Spleen (tissue), 11 donors: ENCODE results near the gene ATF3. TPM values are rescaled to one million over a fixed set of nuclear protein-coding genes. Genes with fewer than 3 reads are reported as not detected.

Experiments used
- DNase-seq: peaks from one replicate; pipeline ENCODE4 v3.0.0-alpha.2; 2020
- H3K27ac ChIP-seq, 8 donors: fragments of 200-600 bp; sonication (generic) in 7 of 8; 1 replicate in 4 of 8; 2 replicates in 4 of 8; pipeline versions ENCODE4 v1.5.0 to v1.8.0; 2016 to 2021; ENCODE audit warnings: inconsistent platforms in 4 of 8, mild to moderate bottlenecking in 4 of 8, moderate library complexity in 1 of 8
- H3K27me3 ChIP-seq, 7 donors: fragments of 200-600 bp; sonication (generic) in 6 of 7; replicated peaks in 1 of 7; 1 replicate in 4 of 7; 2 replicates in 3 of 7; pipeline versions ENCODE4 v1.5.0 to v1.8.0; 2016 to 2021; ENCODE audit warnings: inconsistent platforms in 3 of 7, mild to moderate bottlenecking in 1 of 7
- H3K36me3 ChIP-seq, 6 donors: fragments of 200-600 bp; sonication (generic) in 5 of 6; 1 replicate in 4 of 6; 2 replicates in 2 of 6; pipeline versions ENCODE4 v1.5.0 to v1.8.0; 2016 to 2021; ENCODE audit warnings: inconsistent platforms in 2 of 6
- H3K4me1 ChIP-seq, 6 donors: fragments of 200-600 bp; sonication (generic) in 5 of 6; 1 replicate in 3 of 6; 2 replicates in 3 of 6; pipeline versions ENCODE4 v1.5.0 to v1.8.0; 2016 to 2021; ENCODE audit warnings: inconsistent platforms in 3 of 6
- H3K4me3 ChIP-seq, 8 donors: fragments of 200-600 bp; sonication (generic) in 7 of 8; 1 replicate in 4 of 8; 2 replicates in 4 of 8; pipeline versions ENCODE4 v1.5.0 to v1.8.0; 2016 to 2021; ENCODE audit warnings: inconsistent platforms in 4 of 8, mild to moderate bottlenecking in 4 of 8, moderate library complexity in 2 of 8
- H3K9me3 ChIP-seq, 8 donors: fragments of 200-600 bp; sonication (generic) in 7 of 8; 1 replicate in 4 of 8; 2 replicates in 4 of 8; pipeline versions ENCODE4 v1.5.0 to v1.8.0; 2016 to 2021; ENCODE audit warnings: inconsistent platforms in 4 of 8
- POLR2A ChIP-seq, 3 donors: fragments of 450-650 bp; IDR thresholded peaks; one replicate each; pipeline ENCODE4 v1.5.1; 2017; ENCODE audit warnings: antibody characterized with exemption in 3 of 3, mild to moderate bottlenecking in 1 of 3
- POLR2AphosphoS5 ChIP-seq, 3 donors: sonication (generic); formaldehyde crosslinking; IDR thresholded peaks; one replicate each; pipeline ENCODE4 v1.5.1; 2017; ENCODE audit warnings: antibody characterized with exemption in 3 of 3
- WGBS, 5 donors: extraction: QIAGEN DNeasy Blood & Tissue Kit in 3 of 5; methylation state at CpG; one replicate each; pipeline versions ENCODE4 v1.1.5 to v1.1.7; 2013 to 2018; 5-methylcytosine and 5-hydroxymethylcytosine counted together
- intact Hi-C: fragments of 100-400 bp; cut with DNase I; formaldehyde crosslinking; loops from one replicate; pipeline ENCODE4 v1.15.0; 2023; ENCODE audit warnings: low total_unique reads
- polyA plus RNA-seq, 3 donors: library from polyadenylated mRNA; stranded (reverse); fragments of 200-250 nt; gene quantifications; one replicate each; pipeline ENCODE4 v1.2.1, GENCODE V29; 2013
- total RNA-seq, 7 donors: library from RNA; depleted of rRNA in 3 of 7; stranded (reverse); fragments of >200 nt in 3 of 7; fragmentation: NEBNext Ultra II Directional in 4 of 7; extraction: Animal tissue kit (Norgen Biotek cat#: 25700) in 4 of 7; gene quantifications; one replicate each; pipeline versions ENCODE4 v1.1.0 to v1.2.1, GENCODE V29; 2016 to 2021
- TF ChIP-seq, protein P1 (sequence below), 11 experiments: fragments of 200-600 bp in 7 of 11; fragments of 450-650 bp in 4 of 11; sonication (generic) in 4 of 11; IDR thresholded peaks in 8 of 11; conservative IDR thresholded peaks in 3 of 11; 1 replicate in 7 of 11; 2 replicates in 4 of 11; pipeline versions ENCODE4 v1.4.0 to v1.8.0; 2016 to 2021; ENCODE audit warnings: antibody characterized with exemption in 11 of 11, inconsistent platforms in 4 of 11, mild to moderate bottlenecking in 1 of 11
- donor health status: healthy with polysubstance abuse.
- donor health status: DM: no; HTN: no; CAD: no; lungs with moderate emphysema.
- donor health status: DM: no; HTN: no; CAD: no.
- donor health status: Bipolar disorder and iron deficiency.
- donor health status: healthy.
- donor health status: DM: no; HTN: no; CAD: no.
- donor health status: DM: yes; HTN: yes; CAD: no.

ATF3 gene
- total and polyA plus RNA-seq, 10 donors, result 1.4 to 31.8 (median 7.4) TPM

DNA sequence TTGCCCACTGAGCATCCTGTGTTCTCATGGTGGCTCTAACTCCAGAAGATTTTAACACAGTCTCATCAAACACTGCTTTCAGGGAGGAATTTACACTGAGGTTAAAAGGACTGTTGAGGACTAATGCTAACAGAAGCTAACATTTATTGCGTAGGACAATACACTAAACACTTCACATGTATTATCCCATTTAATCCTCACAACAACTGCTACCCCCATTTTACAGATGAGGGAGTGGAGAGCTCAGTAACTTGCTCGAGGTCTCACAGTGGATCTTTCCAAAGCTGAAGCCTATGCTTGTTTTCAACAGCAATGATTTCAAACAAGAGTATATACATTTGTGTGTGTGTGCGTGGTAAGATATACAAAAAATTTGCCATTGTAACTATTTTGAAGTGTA, 13.9 kb downstream of the ATF3 start:
- Histone ChIP-seq H3K4me3 (no peak overlapping the region), H3K36me3 (peaks cover 0 to 32% (median 13%) of the 10 kb centered on the region in 6 donors), H3K9me3 (no peaks in the 10 kb centered on the region), H3K27ac (no peak overlapping the region), H3K27me3 (peaks cover 0 to 19% (median 0%) of the 10 kb centered on the region in 7 donors), H3K4me1 (no peaks in the 10 kb centered on the region)
- DNase-seq, result no peak
- TF ChIP-seq, protein P1, sequence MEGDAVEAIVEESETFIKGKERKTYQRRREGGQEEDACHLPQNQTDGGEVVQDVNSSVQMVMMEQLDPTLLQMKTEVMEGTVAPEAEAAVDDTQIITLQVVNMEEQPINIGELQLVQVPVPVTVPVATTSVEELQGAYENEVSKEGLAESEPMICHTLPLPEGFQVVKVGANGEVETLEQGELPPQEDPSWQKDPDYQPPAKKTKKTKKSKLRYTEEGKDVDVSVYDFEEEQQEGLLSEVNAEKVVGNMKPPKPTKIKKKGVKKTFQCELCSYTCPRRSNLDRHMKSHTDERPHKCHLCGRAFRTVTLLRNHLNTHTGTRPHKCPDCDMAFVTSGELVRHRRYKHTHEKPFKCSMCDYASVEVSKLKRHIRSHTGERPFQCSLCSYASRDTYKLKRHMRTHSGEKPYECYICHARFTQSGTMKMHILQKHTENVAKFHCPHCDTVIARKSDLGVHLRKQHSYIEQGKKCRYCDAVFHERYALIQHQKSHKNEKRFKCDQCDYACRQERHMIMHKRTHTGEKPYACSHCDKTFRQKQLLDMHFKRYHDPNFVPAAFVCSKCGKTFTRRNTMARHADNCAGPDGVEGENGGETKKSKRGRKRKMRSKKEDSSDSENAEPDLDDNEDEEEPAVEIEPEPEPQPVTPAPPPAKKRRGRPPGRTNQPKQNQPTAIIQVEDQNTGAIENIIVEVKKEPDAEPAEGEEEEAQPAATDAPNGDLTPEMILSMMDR (IDR thresholded peaks at IDR 0.05 in 8 of 11, conservative IDR thresholded peaks at IDR 0.05 in 3 of 11), result no peak
- TF ChIP-seq POLR2AphosphoS5 (IDR thresholded peaks at IDR 0.05), result no peak
- no peak for TF ChIP-seq POLR2A (IDR thresholded peaks at IDR 0.05)
- WGBS, 5 donors, result 90 to 96% (median 94%) methylated on average over 3 of the region's 3 CpGs
- intact Hi-C loops, result no loop called here

DNA sequence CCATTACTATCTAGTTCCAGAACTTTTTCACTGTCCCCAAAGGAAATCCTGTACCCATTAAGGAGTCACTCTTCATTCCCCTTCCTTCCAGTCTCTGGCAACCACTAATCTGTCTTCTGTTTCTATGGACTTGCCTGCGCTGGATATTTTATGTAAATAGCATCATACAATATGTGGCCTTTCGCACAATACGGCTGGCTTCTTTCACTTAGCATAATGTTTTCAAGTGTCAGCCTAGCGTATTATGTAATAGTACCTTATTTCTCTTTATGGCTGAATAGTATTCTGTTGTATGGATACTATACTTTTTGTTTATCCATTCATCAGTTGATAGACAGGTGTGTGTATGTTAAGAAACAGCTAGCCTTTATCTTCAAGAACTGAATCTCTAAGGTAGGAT, 14.3 kb downstream of the ATF3 start:
- Histone ChIP-seq H3K27me3 (peaks cover 0 to 19% (median 0%) of the 10 kb centered on the region in 7 donors), H3K36me3 (peaks cover 0 to 28% (median 13%) of the 10 kb centered on the region in 6 donors), H3K4me3 (no peak overlapping the region), H3K4me1 (no peaks in the 10 kb centered on the region), H3K27ac (no peak overlapping the region), H3K9me3 (no peaks in the 10 kb centered on the region)
- DNase-seq, result no peak
- intact Hi-C loops, result no loop called here
- no peak for TF ChIP-seq POLR2A (IDR thresholded peaks at IDR 0.05)
- TF ChIP-seq, protein P1 (IDR thresholded peaks at IDR 0.05 in 8 of 11, conservative IDR thresholded peaks at IDR 0.05 in 3 of 11), result no peak
- no peak for TF ChIP-seq POLR2AphosphoS5 (IDR thresholded peaks at IDR 0.05)
- 87 to 96% (median 92%) methylated on average over 4 of the region's 4 CpGs for WGBS, 5 donors

DNA sequence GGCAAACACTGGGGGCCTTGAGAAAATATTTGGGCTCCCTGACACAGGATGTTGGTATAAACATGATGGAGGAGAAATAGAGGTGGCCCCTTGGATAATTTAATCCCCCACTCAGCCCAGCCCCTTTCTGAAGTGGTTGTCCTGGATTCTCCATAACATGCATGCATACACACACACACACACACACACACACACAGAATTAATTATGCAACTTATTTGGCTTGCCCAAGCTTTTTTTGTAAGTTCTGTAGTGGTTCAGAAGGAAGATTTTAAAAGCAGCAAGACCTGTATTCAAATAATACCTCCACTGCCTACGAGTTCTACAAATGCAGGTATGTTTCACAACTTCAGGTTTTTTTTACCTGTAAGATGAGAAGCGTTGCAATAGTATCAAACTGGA, 15.0 kb downstream of the ATF3 start:
- Histone ChIP-seq H3K27ac (no peak overlapping the region), H3K36me3 (peaks cover 0 to 21% (median 8%) of the 10 kb centered on the region in 6 donors), H3K4me1 (no peaks in the 10 kb centered on the region), H3K9me3 (no peaks in the 10 kb centered on the region), H3K27me3 (peaks cover 0 to 19% (median 0%) of the 10 kb centered on the region in 7 donors), H3K4me3 (no peak overlapping the region)
- WGBS, 5 donors, result 88 to 94% (median 92%) methylated on average over 2 of the region's 2 CpGs
- intact Hi-C loops, result no loop called here
- DNase-seq, result no peak
- no peak for TF ChIP-seq POLR2AphosphoS5 (IDR thresholded peaks at IDR 0.05)

DNA sequence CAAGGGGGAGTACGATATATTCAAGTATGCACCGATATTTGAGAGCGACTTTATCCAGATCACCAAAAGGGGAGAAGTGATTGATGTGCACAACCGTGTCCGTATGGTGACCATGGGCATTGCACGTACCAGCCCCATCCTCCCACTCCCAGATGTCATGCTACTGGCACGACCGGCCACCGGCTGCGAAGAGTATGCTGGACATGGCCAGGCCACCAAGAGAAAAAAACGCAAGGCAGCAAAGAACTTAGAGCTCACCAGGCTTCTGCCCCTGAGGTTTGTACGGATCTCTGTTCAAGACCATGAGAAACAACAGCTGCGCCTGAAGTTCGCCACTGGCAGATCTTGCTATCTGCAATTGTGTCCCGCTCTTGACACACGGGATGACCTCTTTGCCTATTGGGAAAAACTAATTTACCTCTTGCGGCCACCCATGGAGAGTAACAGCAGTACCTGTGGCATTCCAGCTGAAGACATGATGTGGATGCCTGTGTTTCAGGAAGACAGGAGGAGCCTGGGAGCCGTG, 16.5 kb downstream of the ATF3 start:
- intact Hi-C loops, result no loop called here
- H3K27ac ChIP-seq, result no peak overlapping the region
- TF ChIP-seq, protein P1 (IDR thresholded peaks at IDR 0.05 in 8 of 11, conservative IDR thresholded peaks at IDR 0.05 in 3 of 11), result no peak
- TF ChIP-seq POLR2A (IDR thresholded peaks at IDR 0.05) (no peak), POLR2AphosphoS5 (IDR thresholded peaks at IDR 0.05) (no peak)
- H3K36me3 ChIP-seq, result peaks cover 0 to 6% (median 0%) of the 10 kb centered on the region in 6 donors
- 90 to 97% (median 94%) methylated on average over 17 to 18 of the region's 18 CpGs for WGBS, 5 donors
- H3K4me3 ChIP-seq, result no peak overlapping the region
- peaks cover 0 to 19% (median 0%) of the 10 kb centered on the region in 7 donors for H3K27me3 ChIP-seq
- H3K4me1 ChIP-seq, result peaks cover 0 to 4% (median 3%) of the 10 kb centered on the region in 6 donors
- no peaks in the 10 kb centered on the region for H3K9me3 ChIP-seq
- DNase-seq, result no peak
